ENCODE measurements around the gene NUP107.

DNA sequence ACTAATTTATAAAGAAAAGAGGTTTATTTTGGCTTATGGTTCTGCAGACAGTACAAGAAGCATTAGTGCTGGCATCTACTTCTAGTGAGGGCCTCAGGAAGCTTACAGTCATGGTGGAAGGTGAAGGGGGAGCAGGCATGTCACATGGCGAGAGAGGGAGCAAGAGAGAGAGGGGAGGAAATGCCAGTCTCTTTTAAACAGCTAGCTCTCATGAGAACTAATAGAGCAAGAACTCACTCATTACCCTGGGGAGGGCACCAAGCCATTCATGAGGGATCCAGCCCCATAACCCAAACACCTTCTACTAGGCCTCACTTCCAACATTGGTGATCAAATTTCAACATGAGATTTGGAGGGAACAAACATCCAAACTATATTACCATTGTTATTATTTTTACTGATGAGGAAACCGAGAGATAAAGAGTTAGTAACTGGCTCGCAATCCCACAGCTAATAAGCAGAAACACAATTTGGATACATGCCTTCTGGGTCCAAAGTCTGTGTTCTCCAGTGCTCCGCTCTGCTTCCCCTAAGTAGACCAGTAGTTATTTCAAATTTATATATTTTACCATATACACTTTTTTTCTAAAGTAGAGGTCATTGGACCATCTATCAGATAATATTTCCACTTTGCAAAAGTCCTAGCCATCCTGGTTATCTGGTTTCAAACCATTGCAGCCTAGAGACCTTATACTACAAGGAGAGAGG, 68.9 kb downstream of the NUP107 start:
- TF ChIP-seq, protein P1, sequence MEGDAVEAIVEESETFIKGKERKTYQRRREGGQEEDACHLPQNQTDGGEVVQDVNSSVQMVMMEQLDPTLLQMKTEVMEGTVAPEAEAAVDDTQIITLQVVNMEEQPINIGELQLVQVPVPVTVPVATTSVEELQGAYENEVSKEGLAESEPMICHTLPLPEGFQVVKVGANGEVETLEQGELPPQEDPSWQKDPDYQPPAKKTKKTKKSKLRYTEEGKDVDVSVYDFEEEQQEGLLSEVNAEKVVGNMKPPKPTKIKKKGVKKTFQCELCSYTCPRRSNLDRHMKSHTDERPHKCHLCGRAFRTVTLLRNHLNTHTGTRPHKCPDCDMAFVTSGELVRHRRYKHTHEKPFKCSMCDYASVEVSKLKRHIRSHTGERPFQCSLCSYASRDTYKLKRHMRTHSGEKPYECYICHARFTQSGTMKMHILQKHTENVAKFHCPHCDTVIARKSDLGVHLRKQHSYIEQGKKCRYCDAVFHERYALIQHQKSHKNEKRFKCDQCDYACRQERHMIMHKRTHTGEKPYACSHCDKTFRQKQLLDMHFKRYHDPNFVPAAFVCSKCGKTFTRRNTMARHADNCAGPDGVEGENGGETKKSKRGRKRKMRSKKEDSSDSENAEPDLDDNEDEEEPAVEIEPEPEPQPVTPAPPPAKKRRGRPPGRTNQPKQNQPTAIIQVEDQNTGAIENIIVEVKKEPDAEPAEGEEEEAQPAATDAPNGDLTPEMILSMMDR (IDR thresholded peaks at IDR 0.05) = no peak
- no peak for TF ChIP-seq POLR2A (IDR thresholded peaks at IDR 0.05)
